GM18951 (cell line): Measurements from ENCODE around the gene PIK3R3.

Source experiments
- POLR2A ChIP-seq: IDR thresholded peaks from 4 replicates; pipeline ENCODE4 v1.6.1; 2011; ENCODE audit warnings: mild to moderate bottlenecking; ENCODE audit not compliant: insufficient read length, insufficient read depth; ENCODE audit errors: extremely low read depth
- in situ Hi-C: fragments of 300-500 bp; cut with MboI; formaldehyde crosslinking; loops from one replicate; pipeline ENCODE4 v1.12.0; 2022; ENCODE audit warnings: low sequenced_read_pairs, mixed read lengths, inconsistent platforms; ENCODE audit not compliant: unreplicated experiment

Gene PIK3R3

GRCh38 chr1:46132529-46133180, at the start of gene PIK3R3:
TSS of gene PIK3R3 (minus strand) at chr1:46132629. CDS start at chr1:46131952, 677 bp downstream.
- TF ChIP-seq POLR2A: peak; percentile 99
- in situ Hi-C loops: no loop called here

DNA sequence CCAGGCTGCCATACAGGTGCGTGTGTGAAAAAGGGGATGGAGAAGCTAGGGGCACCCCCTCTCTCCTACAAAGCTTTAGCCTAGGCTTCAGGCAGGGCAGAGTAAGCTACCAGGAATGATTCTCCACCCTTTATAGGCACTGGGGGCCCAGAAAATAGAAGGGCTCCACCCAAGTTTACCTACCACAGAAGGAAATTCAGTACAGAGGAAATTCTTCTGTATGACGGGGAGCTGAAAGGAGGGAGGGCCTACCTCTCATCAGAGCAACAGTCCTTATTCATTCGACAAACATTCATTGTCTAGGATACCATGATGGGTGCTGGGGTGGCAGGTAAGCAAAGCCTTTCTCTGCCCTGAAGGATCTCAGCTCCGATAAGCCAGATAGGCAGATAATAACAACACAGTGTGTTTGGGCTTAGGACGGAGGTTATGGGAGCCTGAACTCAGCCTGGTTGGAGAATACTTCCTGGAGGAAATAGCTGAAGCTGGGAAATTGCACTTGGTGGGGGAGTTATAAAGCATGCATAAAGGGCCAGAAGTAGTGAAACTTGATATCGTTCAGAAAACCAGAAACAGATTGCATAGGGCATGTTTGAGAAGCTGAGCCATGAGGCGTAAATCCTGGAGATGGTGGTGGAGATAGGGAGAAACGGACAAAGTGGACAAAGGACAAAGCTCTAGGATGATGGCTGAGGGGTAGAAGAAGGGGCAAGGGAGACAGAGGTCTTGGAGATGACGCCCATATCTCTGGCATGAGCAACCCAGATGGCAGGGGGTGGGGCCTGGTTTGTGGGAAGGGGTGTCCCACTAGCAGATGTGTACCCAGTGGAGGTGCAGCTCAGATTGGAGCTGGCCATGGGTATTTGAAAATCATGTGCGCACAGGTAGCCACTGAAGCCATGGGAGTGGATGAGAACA, 49.2 kb upstream of the PIK3R3 start:
- in situ Hi-C loops: loop anchor here (5.0 kb wide), 1 partner anchor 149 kb away; no protein-coding TSS in a partner anchor
- TF ChIP-seq POLR2A: no peak

- in situ Hi-C loops: loop anchor here (5.0 kb wide), 1 partner anchor 148 kb away; no protein-coding TSS in a partner anchor
- no peak for TF ChIP-seq POLR2A
Observed at GRCh38 chr1:46180082-46180616, 47.7 kb upstream of the PIK3R3 start.

- no peak for TF ChIP-seq POLR2A
- in situ Hi-C loops: loop anchor here (5.0 kb wide), 1 partner anchor 147 kb away; no protein-coding TSS in a partner anchor
Observed at GRCh38 chr1:46179138-46180081, 47.0 kb upstream of the PIK3R3 start.

DNA sequence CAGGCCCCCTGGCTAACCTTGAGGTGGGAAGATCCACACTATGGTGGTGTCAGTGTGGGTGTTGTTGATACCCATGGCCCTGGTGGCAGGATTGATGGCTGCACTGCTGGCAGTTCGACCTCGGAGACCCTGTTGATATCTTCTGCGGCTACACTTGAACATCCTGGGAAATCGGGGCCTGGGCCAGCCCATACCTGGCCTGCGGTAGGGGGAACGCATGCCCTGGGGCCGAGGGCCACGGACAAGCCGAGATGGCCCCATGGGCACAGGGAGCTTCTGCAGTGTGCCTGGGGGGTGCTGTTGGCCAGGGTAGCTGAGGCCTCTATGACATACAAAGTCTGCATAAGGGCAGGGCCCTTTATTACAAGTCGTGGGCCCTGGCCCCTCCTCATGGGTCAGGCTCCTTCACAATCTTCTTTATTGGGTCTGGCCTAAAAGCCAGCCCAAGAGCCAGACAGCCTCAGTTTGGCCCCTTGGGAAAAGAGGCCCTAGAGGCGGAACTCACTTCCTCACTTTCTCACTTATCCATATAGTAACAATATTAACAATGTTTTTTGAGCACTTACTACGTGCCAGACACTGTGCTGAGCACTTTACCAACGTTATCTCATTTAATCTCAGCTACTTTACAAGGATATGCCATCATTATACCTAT, 43.9 kb upstream of the PIK3R3 start, which contains the start of gene P3R3URF:
P3R3URF (minus strand) TSS at position 278 of the 655 bp plus-strand sequence; CDS start at position 261, 17 bp downstream.
- no peak for TF ChIP-seq POLR2A
- in situ Hi-C loops: no loop called here

DNA sequence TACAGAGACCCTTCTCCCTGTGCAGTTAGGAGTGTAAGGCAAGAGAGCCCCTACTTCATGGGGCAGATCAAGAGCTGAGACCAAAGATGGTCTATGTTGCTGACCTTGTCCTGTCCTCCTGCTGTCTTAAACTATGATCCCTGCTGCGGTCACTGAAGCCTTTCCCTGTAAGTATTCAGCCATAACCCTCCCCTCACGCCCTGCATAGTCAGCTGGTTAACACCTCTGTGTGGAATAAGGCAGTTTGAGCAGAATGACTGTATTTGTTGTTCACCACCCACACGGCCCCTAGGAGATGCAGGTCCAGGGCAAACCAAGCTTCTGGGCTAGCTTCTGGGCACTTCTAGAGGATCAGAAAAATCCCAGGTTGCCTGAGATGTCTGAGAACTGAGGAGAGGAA, 42.8 kb upstream of the PIK3R3 start:
- in situ Hi-C loops: no loop called here
- TF ChIP-seq POLR2A: no peak

- in situ Hi-C loops: no loop called here
- no peak for TF ChIP-seq POLR2A
Observed at GRCh38 chr1:46174448-46175231, 42.2 kb upstream of the PIK3R3 start, which contains the start of gene TSPAN1. TSS of gene TSPAN1 (plus strand) at chr1:46175087. CDS start at chr1:46181108, 6,021 bp downstream.

- TF ChIP-seq POLR2A: no peak
- in situ Hi-C loops: no loop called here
Observed at GRCh38 chr1:46173361-46173856, 41.0 kb upstream of the PIK3R3 start.

DNA sequence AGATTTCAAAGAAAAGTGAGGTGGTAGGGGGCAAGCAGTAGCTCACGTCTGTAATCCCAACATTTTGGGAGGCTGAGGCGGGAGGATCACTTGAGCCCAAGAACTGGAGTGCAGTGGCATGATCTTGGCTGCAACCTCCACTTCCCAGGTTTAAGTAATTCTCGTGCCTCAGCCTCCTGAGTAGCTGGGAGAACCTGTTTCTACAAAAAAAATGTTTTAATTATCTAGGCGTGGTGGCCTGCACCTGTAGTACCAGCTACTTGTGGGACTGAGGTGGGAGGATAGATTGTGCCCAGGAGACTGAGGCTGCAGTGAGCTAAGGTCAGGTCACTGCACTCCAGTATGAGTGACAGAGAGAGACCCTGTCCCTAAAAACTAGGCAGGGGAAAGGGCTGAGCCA, 39.9 kb upstream of the PIK3R3 start:
- no peak for TF ChIP-seq POLR2A
- in situ Hi-C loops: no loop called here

DNA sequence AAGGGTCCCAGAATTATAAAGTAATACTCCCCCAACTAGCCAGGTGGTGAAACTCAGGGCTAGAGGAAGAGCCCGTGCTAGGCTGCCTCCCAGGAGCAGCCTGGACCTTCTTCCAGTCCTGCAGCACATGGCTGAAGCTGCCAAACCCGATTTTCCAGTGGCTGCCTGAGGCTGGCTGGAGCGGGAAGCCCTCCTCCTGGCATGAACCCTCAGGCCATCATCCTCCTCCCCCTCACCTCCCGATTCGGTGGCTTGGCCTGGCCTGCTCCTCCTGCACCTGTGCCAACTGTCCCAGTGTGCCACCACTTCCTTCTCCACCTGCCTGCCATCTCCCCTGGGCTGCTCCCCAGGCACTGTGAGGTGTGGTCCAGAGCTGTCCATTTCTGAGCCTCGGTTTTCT, 39.4 kb upstream of the PIK3R3 start:
- no peak for TF ChIP-seq POLR2A

GRCh38 chr1:46171351-46171750, 38.9 kb upstream of the PIK3R3 start:
- in situ Hi-C loops: no loop called here
- TF ChIP-seq POLR2A: no peak

More for the DNA sequence above, 39.4 kb upstream of the PIK3R3 start:
- in situ Hi-C loops: no loop called here

- TF ChIP-seq POLR2A: no peak
- in situ Hi-C loops: no loop called here
Observed at GRCh38 chr1:46169811-46170454, 37.5 kb upstream of the PIK3R3 start.
